HG02981 (cell line): ENCODE results near the gene FOXP1.

Source experiments
- ATAC-seq: cut with Tn5 transposase; IDR thresholded peaks from one replicate; pipeline ENCODE4 v1.9.1; 2021; ENCODE audit warnings: mild to moderate bottlenecking, moderate library complexity; ENCODE audit not compliant: unreplicated experiment

Gene FOXP1

GRCh38 chr3:71202848-71203533 is 380.5 kb downstream of the FOXP1 start:
- ATAC-seq: no peak

- ATAC-seq: no peak
Measured at GRCh38 chr3:71201939-71202338, 381.6 kb downstream of the FOXP1 start.

- no peak for ATAC-seq
Measured at GRCh38 chr3:71197841-71198565, 385.5 kb downstream of the FOXP1 start.

GRCh38 chr3:71195492-71195891 is 388.0 kb downstream of the FOXP1 start:
- ATAC-seq: no peak

GRCh38 chr3:71194785-71195184 is 388.7 kb downstream of the FOXP1 start:
- ATAC-seq: no peak

GRCh38 chr3:71191031-71191482 is 392.5 kb downstream of the FOXP1 start:
- ATAC-seq: no peak

- ATAC-seq: no peak
Measured at GRCh38 chr3:71189480-71189879, 394.0 kb downstream of the FOXP1 start.

GRCh38 chr3:71187715-71188114 is 395.8 kb downstream of the FOXP1 start:
- ATAC-seq: no peak

- no peak for ATAC-seq
Measured at GRCh38 chr3:71186801-71187200, 396.7 kb downstream of the FOXP1 start.

- ATAC-seq: no peak
Measured at GRCh38 chr3:71185733-71186455, 397.6 kb downstream of the FOXP1 start.

GRCh38 chr3:71184252-71184651 is 399.3 kb downstream of the FOXP1 start:
- no peak for ATAC-seq

- no peak for ATAC-seq
Measured at GRCh38 chr3:71183549-71183948, 400.0 kb downstream of the FOXP1 start.

- ATAC-seq: no peak
Measured at GRCh38 chr3:71180524-71180923, 403.0 kb downstream of the FOXP1 start.

- ATAC-seq: no peak
Measured at GRCh38 chr3:71177375-71177774, 406.2 kb downstream of the FOXP1 start.

- ATAC-seq: no peak
Measured at GRCh38 chr3:71176366-71176765, 407.2 kb downstream of the FOXP1 start.

- ATAC-seq: no peak
Measured at GRCh38 chr3:71175691-71176365, 407.7 kb downstream of the FOXP1 start.

GRCh38 chr3:71172951-71173350 is 410.6 kb downstream of the FOXP1 start:
- no peak for ATAC-seq

GRCh38 chr3:71172189-71172588 is 411.3 kb downstream of the FOXP1 start:
- no peak for ATAC-seq

- no peak for ATAC-seq
Measured at GRCh38 chr3:71171247-71171646, 412.3 kb downstream of the FOXP1 start.

- no peak for ATAC-seq
Measured at GRCh38 chr3:71168880-71169411, 414.6 kb downstream of the FOXP1 start.

GRCh38 chr3:71168121-71168721 is 415.3 kb downstream of the FOXP1 start:
- ATAC-seq: no peak
